ENCODE measurements around the gene DMPK.

The DMPK gene

DNA sequence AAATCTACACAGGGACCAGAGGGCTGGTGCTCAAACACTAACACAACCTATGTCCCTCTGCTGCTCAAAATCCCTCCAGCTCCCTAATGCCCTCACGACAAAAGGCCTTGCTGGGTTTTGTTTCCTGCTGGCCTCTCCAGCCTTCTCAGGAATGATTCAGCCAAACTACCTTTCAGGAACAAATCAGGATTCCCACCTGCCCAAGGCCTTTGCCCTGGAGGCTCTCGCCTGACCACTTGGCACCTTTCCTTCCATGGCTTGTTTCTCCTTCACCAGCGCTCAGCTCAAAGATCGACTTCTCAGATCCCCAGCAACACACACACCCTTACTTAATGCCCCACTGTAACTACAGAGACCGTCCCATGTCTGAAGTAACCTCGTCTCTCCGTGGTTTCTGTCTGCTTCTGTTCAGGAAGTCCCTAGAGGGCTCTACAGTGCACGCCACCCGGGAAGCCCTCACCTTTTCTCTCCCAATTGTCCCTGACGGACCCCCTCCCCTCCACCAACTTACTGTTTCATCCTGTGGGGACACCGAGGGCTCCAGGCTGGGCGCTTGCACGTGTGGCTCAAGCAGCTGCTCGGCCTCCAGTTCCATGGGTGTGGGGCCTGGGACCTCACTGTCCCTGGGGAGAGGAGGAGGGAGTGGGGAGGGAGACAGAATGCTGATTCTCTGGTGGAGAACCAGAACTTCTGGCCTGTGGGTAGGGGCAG lies 10.0 kb downstream of the DMPK start:
- TF ChIP-seq, protein P1, sequence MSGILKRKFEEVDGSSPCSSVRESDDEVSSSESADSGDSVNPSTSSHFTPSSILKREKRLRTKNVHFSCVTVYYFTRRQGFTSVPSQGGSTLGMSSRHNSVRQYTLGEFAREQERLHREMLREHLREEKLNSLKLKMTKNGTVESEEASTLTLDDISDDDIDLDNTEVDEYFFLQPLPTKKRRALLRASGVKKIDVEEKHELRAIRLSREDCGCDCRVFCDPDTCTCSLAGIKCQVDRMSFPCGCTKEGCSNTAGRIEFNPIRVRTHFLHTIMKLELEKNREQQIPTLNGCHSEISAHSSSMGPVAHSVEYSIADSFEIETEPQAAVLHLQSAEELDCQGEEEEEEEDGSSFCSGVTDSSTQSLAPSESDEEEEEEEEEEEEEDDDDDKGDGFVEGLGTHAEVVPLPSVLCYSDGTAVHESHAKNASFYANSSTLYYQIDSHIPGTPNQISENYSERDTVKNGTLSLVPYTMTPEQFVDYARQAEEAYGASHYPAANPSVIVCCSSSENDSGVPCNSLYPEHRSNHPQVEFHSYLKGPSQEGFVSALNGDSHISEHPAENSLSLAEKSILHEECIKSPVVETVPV (CRISPR knock-in tag; IDR thresholded peaks at IDR 0.05) = no peak
- TF ChIP-seq ISL1 (CRISPR knock-in tag; IDR thresholded peaks at IDR 0.05) = no peak
- TF ChIP-seq ARNTL (CRISPR knock-in tag; IDR thresholded peaks at IDR 0.05; ENCODE audit: borderline replicate concordance, low read depth) = no peak
- TF ChIP-seq ZC3H10 (CRISPR knock-in tag; IDR thresholded peaks at IDR 0.05) = no peak
- no peak for TF ChIP-seq TCF4 (CRISPR knock-in tag; IDR thresholded peaks at IDR 0.05; ENCODE audit: borderline replicate concordance)
- TF ChIP-seq ZNF565 (CRISPR knock-in tag; conservative IDR thresholded peaks at IDR 0.05; ENCODE audit: low read depth) = no peak
- no peak for TF ChIP-seq ESRRG (CRISPR knock-in tag; IDR thresholded peaks at IDR 0.05)
- TF ChIP-seq ZNF8 (CRISPR knock-in tag; IDR thresholded peaks at IDR 0.05) = no peak
- TF ChIP-seq, protein P2, sequence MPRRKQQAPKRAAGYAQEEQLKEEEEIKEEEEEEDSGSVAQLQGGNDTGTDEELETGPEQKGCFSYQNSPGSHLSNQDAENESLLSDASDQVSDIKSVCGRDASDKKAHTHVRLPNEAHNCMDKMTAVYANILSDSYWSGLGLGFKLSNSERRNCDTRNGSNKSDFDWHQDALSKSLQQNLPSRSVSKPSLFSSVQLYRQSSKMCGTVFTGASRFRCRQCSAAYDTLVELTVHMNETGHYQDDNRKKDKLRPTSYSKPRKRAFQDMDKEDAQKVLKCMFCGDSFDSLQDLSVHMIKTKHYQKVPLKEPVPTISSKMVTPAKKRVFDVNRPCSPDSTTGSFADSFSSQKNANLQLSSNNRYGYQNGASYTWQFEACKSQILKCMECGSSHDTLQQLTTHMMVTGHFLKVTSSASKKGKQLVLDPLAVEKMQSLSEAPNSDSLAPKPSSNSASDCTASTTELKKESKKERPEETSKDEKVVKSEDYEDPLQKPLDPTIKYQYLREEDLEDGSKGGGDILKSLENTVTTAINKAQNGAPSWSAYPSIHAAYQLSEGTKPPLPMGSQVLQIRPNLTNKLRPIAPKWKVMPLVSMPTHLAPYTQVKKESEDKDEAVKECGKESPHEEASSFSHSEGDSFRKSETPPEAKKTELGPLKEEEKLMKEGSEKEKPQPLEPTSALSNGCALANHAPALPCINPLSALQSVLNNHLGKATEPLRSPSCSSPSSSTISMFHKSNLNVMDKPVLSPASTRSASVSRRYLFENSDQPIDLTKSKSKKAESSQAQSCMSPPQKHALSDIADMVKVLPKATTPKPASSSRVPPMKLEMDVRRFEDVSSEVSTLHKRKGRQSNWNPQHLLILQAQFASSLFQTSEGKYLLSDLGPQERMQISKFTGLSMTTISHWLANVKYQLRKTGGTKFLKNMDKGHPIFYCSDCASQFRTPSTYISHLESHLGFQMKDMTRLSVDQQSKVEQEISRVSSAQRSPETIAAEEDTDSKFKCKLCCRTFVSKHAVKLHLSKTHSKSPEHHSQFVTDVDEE (CRISPR knock-in tag; IDR thresholded peaks at IDR 0.05) = no peak
- TF ChIP-seq, protein P3, sequence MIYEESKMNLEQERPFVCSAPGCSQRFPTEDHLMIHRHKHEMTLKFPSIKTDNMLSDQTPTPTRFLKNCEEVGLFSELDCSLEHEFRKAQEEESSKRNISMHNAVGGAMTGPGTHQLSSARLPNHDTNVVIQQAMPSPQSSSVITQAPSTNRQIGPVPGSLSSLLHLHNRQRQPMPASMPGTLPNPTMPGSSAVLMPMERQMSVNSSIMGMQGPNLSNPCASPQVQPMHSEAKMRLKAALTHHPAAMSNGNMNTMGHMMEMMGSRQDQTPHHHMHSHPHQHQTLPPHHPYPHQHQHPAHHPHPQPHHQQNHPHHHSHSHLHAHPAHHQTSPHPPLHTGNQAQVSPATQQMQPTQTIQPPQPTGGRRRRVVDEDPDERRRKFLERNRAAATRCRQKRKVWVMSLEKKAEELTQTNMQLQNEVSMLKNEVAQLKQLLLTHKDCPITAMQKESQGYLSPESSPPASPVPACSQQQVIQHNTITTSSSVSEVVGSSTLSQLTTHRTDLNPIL (CRISPR knock-in tag; IDR thresholded peaks at IDR 0.05; ENCODE audit: low read depth) = no peak
- TF ChIP-seq BACH2 (CRISPR knock-in tag; IDR thresholded peaks at IDR 0.05; ENCODE audit: borderline replicate concordance) = no peak
- no peak for TF ChIP-seq ZFP30 (CRISPR knock-in tag; IDR thresholded peaks at IDR 0.05)
- TF ChIP-seq ZFP3 (CRISPR knock-in tag; IDR thresholded peaks at IDR 0.05) = no peak
- no peak for TF ChIP-seq TOX (CRISPR knock-in tag; IDR thresholded peaks at IDR 0.05; ENCODE audit: borderline replicate concordance)
- TF ChIP-seq, protein P4, sequence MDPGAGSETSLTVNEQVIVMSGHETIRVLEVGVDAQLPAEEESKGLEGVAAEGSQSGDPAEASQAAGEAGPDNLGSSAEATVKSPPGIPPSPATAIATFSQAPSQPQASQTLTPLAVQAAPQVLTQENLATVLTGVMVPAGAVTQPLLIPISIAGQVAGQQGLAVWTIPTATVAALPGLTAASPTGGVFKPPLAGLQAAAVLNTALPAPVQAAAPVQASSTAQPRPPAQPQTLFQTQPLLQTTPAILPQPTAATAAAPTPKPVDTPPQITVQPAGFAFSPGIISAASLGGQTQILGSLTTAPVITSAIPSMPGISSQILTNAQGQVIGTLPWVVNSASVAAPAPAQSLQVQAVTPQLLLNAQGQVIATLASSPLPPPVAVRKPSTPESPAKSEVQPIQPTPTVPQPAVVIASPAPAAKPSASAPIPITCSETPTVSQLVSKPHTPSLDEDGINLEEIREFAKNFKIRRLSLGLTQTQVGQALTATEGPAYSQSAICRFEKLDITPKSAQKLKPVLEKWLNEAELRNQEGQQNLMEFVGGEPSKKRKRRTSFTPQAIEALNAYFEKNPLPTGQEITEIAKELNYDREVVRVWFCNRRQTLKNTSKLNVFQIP (CRISPR knock-in tag; IDR thresholded peaks at IDR 0.05; ENCODE audit: borderline replicate concordance, low read depth) = no peak
- no peak for TF ChIP-seq GLIS3 (CRISPR knock-in tag; IDR thresholded peaks at IDR 0.05)
- no peak for TF ChIP-seq OSR1 (CRISPR knock-in tag; IDR thresholded peaks at IDR 0.05)
- no peak for TF ChIP-seq PPARA (CRISPR knock-in tag; IDR thresholded peaks at IDR 0.05; ENCODE audit: borderline replicate concordance)
- TF ChIP-seq RARB (CRISPR knock-in tag; IDR thresholded peaks at IDR 0.05) = no peak
- ATAC-seq = no peak

DNA sequence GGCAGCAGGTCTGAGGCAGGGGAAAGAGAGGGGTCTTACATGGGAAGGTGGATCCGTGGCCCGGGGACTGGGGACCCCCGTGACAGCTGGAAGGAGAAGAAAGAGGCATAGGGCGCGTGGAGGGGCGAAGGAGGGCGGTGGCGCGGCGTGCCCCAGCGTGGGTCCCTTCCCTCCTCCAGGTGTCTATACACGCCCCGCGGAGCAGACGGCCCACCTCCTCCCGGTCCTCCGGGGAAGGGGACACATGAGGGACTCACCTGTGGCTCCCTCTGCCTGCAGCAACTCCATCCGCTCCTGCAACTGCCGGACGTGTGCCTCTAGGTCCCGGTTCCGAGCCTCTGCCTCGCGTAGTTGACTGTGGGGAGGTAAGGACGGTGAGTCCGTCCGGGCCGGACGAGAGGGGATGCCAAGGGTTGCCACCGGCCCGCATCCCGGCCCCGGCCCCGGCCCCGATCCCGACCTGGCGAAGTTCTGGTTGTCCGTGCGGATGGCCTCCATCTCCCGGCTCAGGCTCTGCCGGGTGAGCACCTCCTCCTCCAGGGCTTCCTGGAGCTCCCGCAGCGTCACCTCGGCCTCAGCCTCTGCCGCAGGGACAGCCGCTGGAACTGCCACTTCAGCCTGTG lies 10.9 kb downstream of the DMPK start:
- no peak for ATAC-seq

More for the DNA sequence above, 10.9 kb downstream of the DMPK start:
- TF ChIP-seq RARB (CRISPR knock-in tag; IDR thresholded peaks at IDR 0.05) (no peak), OSR1 (CRISPR knock-in tag; IDR thresholded peaks at IDR 0.05) (no peak), CSDC2 (CRISPR knock-in tag; IDR thresholded peaks at IDR 0.05) (no peak), ZFP3 (CRISPR knock-in tag; IDR thresholded peaks at IDR 0.05) (no peak), ISL1 (CRISPR knock-in tag; IDR thresholded peaks at IDR 0.05) (no peak), TOX (CRISPR knock-in tag; IDR thresholded peaks at IDR 0.05; ENCODE audit: borderline replicate concordance) (no peak), ESRRG (CRISPR knock-in tag; IDR thresholded peaks at IDR 0.05) (no peak), PPARA (CRISPR knock-in tag; IDR thresholded peaks at IDR 0.05; ENCODE audit: borderline replicate concordance) (no peak)
- TF ChIP-seq, protein P3 (CRISPR knock-in tag; IDR thresholded peaks at IDR 0.05; ENCODE audit: low read depth) = no peak
- TF ChIP-seq, protein P2 (CRISPR knock-in tag; IDR thresholded peaks at IDR 0.05) = no peak
- TF ChIP-seq, protein P5, sequence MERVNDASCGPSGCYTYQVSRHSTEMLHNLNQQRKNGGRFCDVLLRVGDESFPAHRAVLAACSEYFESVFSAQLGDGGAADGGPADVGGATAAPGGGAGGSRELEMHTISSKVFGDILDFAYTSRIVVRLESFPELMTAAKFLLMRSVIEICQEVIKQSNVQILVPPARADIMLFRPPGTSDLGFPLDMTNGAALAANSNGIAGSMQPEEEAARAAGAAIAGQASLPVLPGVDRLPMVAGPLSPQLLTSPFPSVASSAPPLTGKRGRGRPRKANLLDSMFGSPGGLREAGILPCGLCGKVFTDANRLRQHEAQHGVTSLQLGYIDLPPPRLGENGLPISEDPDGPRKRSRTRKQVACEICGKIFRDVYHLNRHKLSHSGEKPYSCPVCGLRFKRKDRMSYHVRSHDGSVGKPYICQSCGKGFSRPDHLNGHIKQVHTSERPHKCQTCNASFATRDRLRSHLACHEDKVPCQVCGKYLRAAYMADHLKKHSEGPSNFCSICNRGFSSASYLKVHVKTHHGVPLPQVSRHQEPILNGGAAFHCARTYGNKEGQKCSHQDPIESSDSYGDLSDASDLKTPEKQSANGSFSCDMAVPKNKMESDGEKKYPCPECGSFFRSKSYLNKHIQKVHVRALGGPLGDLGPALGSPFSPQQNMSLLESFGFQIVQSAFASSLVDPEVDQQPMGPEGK (CRISPR knock-in tag; IDR thresholded peaks at IDR 0.05; ENCODE audit: borderline replicate concordance) = no peak
- TF ChIP-seq, protein P4 (CRISPR knock-in tag; IDR thresholded peaks at IDR 0.05; ENCODE audit: borderline replicate concordance, low read depth) = no peak
